Stimulated activated CD4-positive, alpha-beta T cell treated with anti-CD3 and anti-CD28 coated beads, TNF-alpha, amount 100 ng/mL, for 4 hours (primary cell): ENCODE measurements around the gene SLC19A1.

Source experiments
- DNase-seq, 3 experiments: peaks; one replicate each; pipeline ENCODE4 v3.0.0-alpha.2; 2020; ENCODE audit warnings: low read depth in 3 of 3

SLC19A1 gene

GRCh38 chr21:45468051-45468970 is 73.9 kb downstream of the SLC19A1 start:
- no peak for DNase-seq

- no peak for DNase-seq
Observed at GRCh38 chr21:45467221-45467779, 74.9 kb downstream of the SLC19A1 start.

- no peak for DNase-seq
Observed at GRCh38 chr21:45466330-45467220, 75.7 kb downstream of the SLC19A1 start.

- DNase-seq = no peak
Observed at GRCh38 chr21:45465611-45466329, 76.5 kb downstream of the SLC19A1 start.

- no peak for DNase-seq
Observed at GRCh38 chr21:45465105-45465504, 77.1 kb downstream of the SLC19A1 start.

- DNase-seq = no peak
Observed at GRCh38 chr21:45464309-45464708, 77.9 kb downstream of the SLC19A1 start.

- no peak for DNase-seq
Observed at GRCh38 chr21:45463871-45464270, 78.4 kb downstream of the SLC19A1 start.

- DNase-seq = no peak
Observed at GRCh38 chr21:45461806-45462341, 80.4 kb downstream of the SLC19A1 start.

GRCh38 chr21:45461369-45461750 is 80.9 kb downstream of the SLC19A1 start:
- no peak for DNase-seq

- DNase-seq = no peak
Observed at GRCh38 chr21:45460611-45461368, 81.5 kb downstream of the SLC19A1 start.

- DNase-seq = no peak
Observed at GRCh38 chr21:45460011-45460565, 82.2 kb downstream of the SLC19A1 start.

GRCh38 chr21:45459171-45460010 is 82.8 kb downstream of the SLC19A1 start:
- DNase-seq = no peak

- DNase-seq = no peak
Observed at GRCh38 chr21:45458281-45459170, 83.7 kb downstream of the SLC19A1 start.

- no peak for DNase-seq
Observed at GRCh38 chr21:45457832-45458172, 84.4 kb downstream of the SLC19A1 start.

- DNase-seq = no peak
Observed at GRCh38 chr21:45457161-45457831, 84.9 kb downstream of the SLC19A1 start.

- no peak for DNase-seq
Observed at GRCh38 chr21:45456584-45457160, 85.6 kb downstream of the SLC19A1 start.
